B cell (primary cell): ENCODE results near the gene NKX1-1. TPM values are rescaled to one million over a fixed set of nuclear protein-coding genes. Genes with fewer than 3 reads are reported as not detected.

Source experiments
- ATAC-seq: fragments of 200-7000 bp; cut with Tn5 transposase; one replicate; pipeline ENCODE4 v1.10.0; 2021; ENCODE audit warnings: low read depth, mild to moderate bottlenecking, moderate number of reproducible peaks, moderate library complexity
- CTCF ChIA-PET: fragments of 350-600 bp; sonication (Branson Sonifier 250); formaldehyde crosslinking; loops from one replicate; lab custom pipeline; 2021; ENCODE audit warnings: antibody characterized with exemption, inconsistent platforms; lab: Charles Lee
- POLR2A ChIA-PET: fragments of 350-600 bp; sonication (Branson Sonifier 250); formaldehyde crosslinking; loops from one replicate; lab custom pipeline; 2021; ENCODE audit warnings: antibody characterized with exemption; lab: Charles Lee
- DNase-seq: peaks from one replicate; pipeline ENCODE4 v3.0.0; 2013
- H2AFZ ChIP-seq: 2 replicates; pipeline ENCODE4 v1.6.1; 2012; ENCODE audit warnings: mild to moderate bottlenecking, low read depth, low read length; ENCODE audit not compliant: insufficient read depth, poor library complexity, severe bottlenecking
- H3K27ac ChIP-seq, 2 donors: 1 replicate in 1 of 2; 2 replicates in 1 of 2; pipeline ENCODE4 v1.5.1; 2012 to 2013; ENCODE audit warnings: low read length in 2 of 2, mild to moderate bottlenecking in 2 of 2, moderate library complexity in 1 of 2
- H3K27me3 ChIP-seq, 4 experiments: fragments of 200-600 bp in 1 of 4; sonication (generic) in 1 of 4; replicated peaks in 1 of 4; 1 replicate in 2 of 4; 2 replicates in 2 of 4; pipeline versions ENCODE4 v1.6.1 to v1.7.0; 2013 to 2016; ENCODE audit warnings: low read length in 3 of 4, mild to moderate bottlenecking in 2 of 4, mixed read lengths in 1 of 4, moderate library complexity in 1 of 4; ENCODE audit not compliant: insufficient read depth in 4 of 4, control insufficient read depth in 3 of 4; ENCODE audit errors: control extremely low read depth in 1 of 4
- H3K36me3 ChIP-seq, 2 experiments: replicated peaks in 1 of 2; 1 replicate in 1 of 2; 2 replicates in 1 of 2; pipeline versions ENCODE4 v1.6.1 to v1.7.1; 2013; ENCODE audit warnings: low read length in 1 of 2; ENCODE audit not compliant: insufficient read depth in 2 of 2, control insufficient read depth in 1 of 2; ENCODE audit errors: control extremely low read depth in 1 of 2, extremely low read depth in 1 of 2
- H3K4me1 ChIP-seq, 2 donors: fragments of 200-600 bp in 1 of 2; sonication (generic) in 1 of 2; 1 replicate in 1 of 2; 2 replicates in 1 of 2; pipeline versions ENCODE4 v1.5.1 to v1.6.1; 2013 to 2017; ENCODE audit warnings: low read length in 2 of 2; ENCODE audit not compliant: control insufficient read depth in 2 of 2, insufficient read depth in 2 of 2
- H3K4me2 ChIP-seq: replicated peaks from 2 replicates; pipeline ENCODE3; 2012; ENCODE audit warnings: mild to moderate bottlenecking, low read depth, low read length; ENCODE audit not compliant: poor library complexity, severe bottlenecking
- H3K4me3 ChIP-seq, 5 experiments: fragments of 200-600 bp in 1 of 5; sonication (generic) in 1 of 5; 1 replicate in 3 of 5; 2 replicates in 2 of 5; pipeline versions ENCODE4 v1.5.1 to v1.7.0; 2011 to 2016; ENCODE audit warnings: low read length in 4 of 5, mild to moderate bottlenecking in 4 of 5, low read depth in 2 of 5, control low read depth in 1 of 5, moderate library complexity in 1 of 5; ENCODE audit not compliant: insufficient read depth in 1 of 5; ENCODE audit errors: control extremely low read depth in 1 of 5, extremely low read depth in 1 of 5
- H3K79me2 ChIP-seq: fragments of 200-600 bp; sonication (generic); one replicate; pipeline ENCODE4 v1.6.0; 2016; ENCODE audit warnings: low read length; ENCODE audit not compliant: control insufficient read depth, insufficient read depth
- H3K9ac ChIP-seq: fragments of 200-600 bp; sonication (generic); 2 replicates; pipeline ENCODE4 v1.6.1; 2017; ENCODE audit warnings: mild to moderate bottlenecking, low read length, moderate library complexity
- H3K9me3 ChIP-seq, 3 donors: one replicate each; pipeline versions ENCODE4 v1.6.1 to v1.7.1; 2013; ENCODE audit warnings: low read length in 2 of 3; ENCODE audit not compliant: control insufficient read depth in 2 of 3, insufficient read depth in 1 of 3; ENCODE audit errors: control extremely low read depth in 1 of 3
- H4K20me1 ChIP-seq: 2 replicates; pipeline ENCODE4 v1.6.0; 2012; ENCODE audit warnings: mild to moderate bottlenecking, low read length; ENCODE audit not compliant: insufficient read depth, control insufficient read depth, poor library complexity, severe bottlenecking
- H3K27ac Mint-ChIP-seq: one replicate; pipeline ENCODE4 v1.8.0; 2021; ENCODE audit warnings: mixed read lengths
- H3K27me3 Mint-ChIP-seq: one replicate; pipeline ENCODE4 v1.8.0; 2021; ENCODE audit warnings: mixed read lengths
- H3K4me1 Mint-ChIP-seq: one replicate; pipeline ENCODE4 v1.8.0; 2021; ENCODE audit warnings: mixed read lengths
- H3K4me3 Mint-ChIP-seq: one replicate; pipeline ENCODE4 v1.8.0; 2021; ENCODE audit warnings: mixed read lengths
- H3K9me3 Mint-ChIP-seq: one replicate; pipeline ENCODE4 v1.8.0; 2022; ENCODE audit warnings: mixed read lengths; ENCODE audit not compliant: insufficient read depth
- EZH2 ChIP-seq: IDR thresholded peaks from 2 replicates; pipeline ENCODE4 v1.6.1; 2012; ENCODE audit warnings: borderline replicate concordance, low read depth, mild to moderate bottlenecking, moderate library complexity, low read length; ENCODE audit not compliant: insufficient read depth, poor library complexity, severe bottlenecking
- WGBS: methylation state at CpG from one replicate; pipeline ENCODE4 v1.1.5; 2013; ENCODE audit warnings: missing lambda C conversion rate; ENCODE audit not compliant: insufficient coverage; 5-methylcytosine and 5-hydroxymethylcytosine counted together
- intact Hi-C: fragments of 100-400 bp; cut with micrococcal nuclease; formaldehyde crosslinking; loops from one replicate; pipeline ENCODE4 v1.10.0; 2022
- polyA plus RNA-seq: library from polyadenylated mRNA; depleted of rRNA; stranded (reverse); fragments of >200 nt; gene quantifications from 2 replicates; pipeline ENCODE4 v1.2.3, GENCODE V29; 2012
- total RNA-seq, 2 donors: library from RNA; stranded (reverse); fragments of 120-200 nt in 1 of 2; gene quantifications; 1 replicate in 1 of 2; 2 replicates in 1 of 2; pipeline versions ENCODE4 v1.2.3 to v1.2.4, GENCODE V29; 2013 to 2022

Gene NKX1-1
- total and polyA plus RNA-seq, 2 donors (not counting 1 experiment from before 2014, with no cell fraction given): not detected

- DNase-seq: no peak
- H3K4me3 ChIP-seq: no peak overlapping the region
- Mint-ChIP-seq H3K4me3 (no peak overlapping the region), H3K9me3 (no peaks in the 10 kb centered on the region), H3K27ac (no peak overlapping the region), H3K4me1 (no peaks in the 10 kb centered on the region), H3K27me3 (no peaks in the 10 kb centered on the region)
- H3K79me2 ChIP-seq: no peaks in the 10 kb centered on the region
- peaks cover 0 to 15% of the 10 kb centered on the region in 2 experiments for H3K36me3 ChIP-seq
- no peak overlapping the region for H3K27ac ChIP-seq
- WGBS: 95% methylated on average over 18 of the region's 18 CpGs
- no peak overlapping the region for H3K9ac ChIP-seq
- H3K4me2 ChIP-seq: no peak overlapping the region
- no peak overlapping the region for H2AFZ ChIP-seq
- intact Hi-C loops: no loop called here
- H3K27me3 ChIP-seq: no peaks in the 10 kb centered on the region
- ChIA-PET POLR2A (no interaction called here), CTCF (no interaction called here)
- peaks cover 0 to 4% (median 0%) of the 10 kb centered on the region in 3 donors for H3K9me3 ChIP-seq
- ATAC-seq: no peak
- no peak for TF ChIP-seq EZH2
- H3K4me1 ChIP-seq: no peaks in the 10 kb centered on the region
- H4K20me1 ChIP-seq: no peaks in the 10 kb centered on the region
Measured at GRCh38 chr4:1369091-1369450, 37.2 kb downstream of the NKX1-1 start.

DNA sequence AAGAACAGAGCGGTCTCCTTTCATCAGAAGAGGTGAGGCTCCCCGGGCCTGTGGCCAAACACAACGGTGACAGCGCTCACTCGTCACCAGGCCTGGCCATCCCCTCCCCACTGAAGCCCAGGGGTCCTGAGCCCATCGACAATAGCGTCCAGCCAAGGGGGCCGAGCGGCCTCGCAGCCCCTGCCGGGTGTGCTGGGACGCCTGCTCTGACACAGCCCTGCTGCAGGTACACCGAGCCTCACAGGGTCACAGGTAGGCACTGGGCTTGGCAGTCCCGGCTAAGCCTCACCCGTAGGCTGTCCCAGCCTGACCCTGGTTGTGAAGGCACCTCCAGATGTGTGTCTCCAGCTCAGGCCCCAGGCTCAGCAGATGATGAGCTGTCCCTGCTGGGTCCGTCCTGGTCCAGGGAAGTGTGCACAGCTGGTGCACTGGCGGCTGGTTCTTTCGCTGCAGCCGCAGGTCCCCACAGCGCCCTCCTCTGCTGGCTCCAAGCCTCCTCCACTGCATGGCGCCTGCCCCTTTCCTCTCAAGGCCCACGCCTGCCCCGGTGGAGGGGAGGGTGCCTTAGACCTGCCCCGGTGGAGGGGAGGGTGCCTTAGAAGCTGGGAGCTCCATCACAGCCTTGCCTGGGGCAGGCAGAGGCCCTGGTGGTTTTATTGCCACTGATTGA is 37.7 kb downstream of the NKX1-1 start:
- Histone ChIP-seq H3K9me3 (peaks cover 0 to 4% (median 0%) of the 10 kb centered on the region in 3 donors), H4K20me1 (no peaks in the 10 kb centered on the region), H3K36me3 (peaks cover 0 to 14% of the 10 kb centered on the region in 2 experiments), H3K79me2 (no peaks in the 10 kb centered on the region), H3K9ac (no peak overlapping the region), H3K4me2 (no peak overlapping the region), H3K27ac (no peak overlapping the region), H3K27me3 (no peaks in the 10 kb centered on the region), H3K4me3 (no peak overlapping the region), H2AFZ (no peak overlapping the region), H3K4me1 (no peaks in the 10 kb centered on the region)
- CTCF ChIA-PET: no interaction called here
- Mint-ChIP-seq H3K27me3 (no peaks in the 10 kb centered on the region), H3K4me1 (no peaks in the 10 kb centered on the region), H3K4me3 (no peak overlapping the region), H3K9me3 (no peaks in the 10 kb centered on the region), H3K27ac (no peak overlapping the region)
- no peak for DNase-seq
- intact Hi-C loops: no loop called here
- POLR2A ChIA-PET: no interaction called here
- WGBS: 94% methylated on average over 20 of the region's 24 CpGs
- no peak for TF ChIP-seq EZH2
- ATAC-seq: no peak
